ENCODE measurements around the gene GDF11. TPM values are rescaled to one million over a fixed set of nuclear protein-coding genes. Genes with fewer than 3 reads are reported as not detected.
A peak's percentile ranks its signal among the peaks of the same experiment; 100 is the strongest.
"Not testable (repeated sequence)": the region's sequence is repeated elsewhere in the genome, so short reads cannot be mapped to it uniquely, and the experiment has no call there.

The GDF11 gene
- polyA plus RNA-seq, 4 donors = 21.1 to 26.2 (median 23.8) TPM

GRCh38 chr12:55737581-55738122 lies 5.3 kb upstream of the GDF11 start:
- DNase-seq (ENCODE audit: low read depth in 4 of 4, low spot score in 3 of 4) = no peak

DNA sequence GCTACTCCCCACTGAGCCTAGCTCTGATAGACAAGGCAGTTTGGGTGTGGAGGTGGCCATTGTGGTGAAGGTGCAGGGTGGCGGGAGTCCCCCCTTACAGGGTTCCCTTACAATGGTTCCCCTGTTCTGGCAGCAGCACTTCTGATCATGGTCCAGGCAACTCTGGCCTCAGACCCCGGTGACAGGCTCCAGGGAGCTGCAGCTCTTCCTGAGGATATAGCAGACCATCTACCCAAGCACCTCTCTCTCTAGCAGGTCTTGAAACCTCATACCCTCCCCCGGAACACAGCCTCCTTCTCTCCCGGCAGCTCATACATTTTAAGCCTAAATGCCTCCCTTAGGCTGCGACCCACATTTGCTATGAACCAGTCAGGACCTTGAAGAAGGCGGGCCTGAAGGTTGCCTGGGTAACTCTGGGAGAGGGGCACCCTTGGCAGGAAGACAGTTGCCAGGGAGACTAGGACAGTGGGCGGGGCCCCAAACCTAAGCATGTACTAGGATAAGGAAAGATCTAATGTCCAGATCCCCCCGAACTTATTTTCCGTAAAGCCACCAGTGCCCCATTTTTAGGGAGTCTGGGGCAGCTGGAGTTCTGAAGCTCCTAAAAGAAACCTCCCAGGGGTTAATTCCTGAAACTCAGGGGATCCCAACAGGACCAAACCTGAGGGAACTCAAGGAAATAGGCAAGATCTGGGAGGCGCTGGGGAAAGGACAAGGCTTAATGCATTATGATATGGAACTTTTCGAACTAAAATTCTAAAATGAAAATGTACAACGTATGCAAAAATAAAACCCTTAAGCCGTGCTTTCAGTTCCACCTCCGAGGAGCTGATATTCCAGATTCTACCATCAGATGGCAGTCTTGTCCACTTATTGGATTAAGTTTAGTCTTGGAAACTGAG lies 4.5 kb upstream of the GDF11 start:
- peak in 3 of 4 donors; percentile 80 to 87 (median 85) for DNase-seq (ENCODE audit: low read depth in 4 of 4, low spot score in 3 of 4)

GRCh38 chr12:55739025-55739378 lies 3.9 kb upstream of the GDF11 start:
- DNase-seq (ENCODE audit: low read depth in 4 of 4, low spot score in 3 of 4) = no peak

- no peak for DNase-seq (ENCODE audit: low read depth in 4 of 4, low spot score in 3 of 4)
Observed at GRCh38 chr12:55741931-55742680, 816 bp upstream of the GDF11 start.

- no peak for DNase-seq (ENCODE audit: low read depth in 4 of 4, low spot score in 3 of 4)
Observed at GRCh38 chr12:55743406-55744339, 751 bp downstream of the GDF11 start.

- no peak for DNase-seq (ENCODE audit: low read depth in 4 of 4, low spot score in 3 of 4)
Observed at GRCh38 chr12:55744340-55745030, 1.6 kb downstream of the GDF11 start.

GRCh38 chr12:55745361-55746173 lies 2.6 kb downstream of the GDF11 start:
- peak in 2 of 4 donors; percentile 73 to 77 for DNase-seq (ENCODE audit: low read depth in 4 of 4, low spot score in 3 of 4)

GRCh38 chr12:55746174-55746912 lies 3.4 kb downstream of the GDF11 start:
- no peak for DNase-seq (ENCODE audit: low read depth in 4 of 4, low spot score in 3 of 4)

DNA sequence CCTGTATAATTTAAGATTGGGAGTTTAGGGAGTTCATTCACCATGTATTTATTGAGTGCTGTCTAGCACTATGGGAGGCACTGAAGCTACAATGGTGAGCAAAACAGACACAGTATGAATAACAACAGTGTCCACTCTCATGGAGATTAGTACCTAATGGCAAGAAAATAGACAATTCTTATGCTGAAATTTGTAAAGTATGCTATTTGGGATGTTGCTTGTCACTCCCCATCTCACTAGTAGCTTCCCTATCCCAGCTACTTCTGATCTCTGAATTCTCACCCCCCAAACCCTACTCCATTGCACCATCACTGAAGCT lies 4.0 kb downstream of the GDF11 start:
- no peak for DNase-seq (ENCODE audit: low read depth in 4 of 4, low spot score in 3 of 4)

DNA sequence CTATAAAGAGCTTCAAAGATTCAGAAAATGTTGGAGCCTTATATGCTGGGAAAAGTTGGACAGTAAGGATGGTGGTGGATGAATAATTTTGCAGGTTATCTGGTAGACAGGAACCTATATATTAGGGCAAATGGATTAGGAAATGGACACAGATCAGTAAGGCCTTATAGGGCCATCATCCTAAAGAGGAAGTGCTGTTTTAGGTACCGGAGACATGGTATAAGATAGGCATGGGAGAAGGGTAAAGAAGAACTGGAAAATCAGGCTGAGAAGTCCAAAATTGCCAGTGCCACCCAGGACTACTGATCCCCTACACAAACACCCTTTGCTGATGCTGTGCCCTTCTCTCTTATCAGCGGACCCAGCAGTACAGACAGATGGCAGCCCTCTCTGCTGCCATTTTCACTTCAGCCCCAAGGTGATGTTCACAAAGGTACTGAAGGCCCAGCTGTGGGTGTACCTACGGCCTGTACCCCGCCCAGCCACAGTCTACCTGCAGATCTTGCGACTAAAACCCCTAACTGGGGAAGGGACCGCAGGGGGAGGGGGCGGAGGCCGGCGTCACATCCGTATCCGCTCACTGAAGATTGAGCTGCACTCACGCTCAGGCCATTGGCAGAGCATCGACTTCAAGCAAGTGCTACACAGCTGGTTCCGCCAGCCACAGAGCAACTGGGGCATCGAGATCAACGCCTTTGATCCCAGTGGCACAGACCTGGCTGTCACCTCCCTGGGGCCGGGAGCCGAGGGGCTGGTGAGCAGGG lies 5.5 kb downstream of the GDF11 start:
- no peak for DNase-seq (ENCODE audit: low read depth in 4 of 4, low spot score in 3 of 4)

DNA sequence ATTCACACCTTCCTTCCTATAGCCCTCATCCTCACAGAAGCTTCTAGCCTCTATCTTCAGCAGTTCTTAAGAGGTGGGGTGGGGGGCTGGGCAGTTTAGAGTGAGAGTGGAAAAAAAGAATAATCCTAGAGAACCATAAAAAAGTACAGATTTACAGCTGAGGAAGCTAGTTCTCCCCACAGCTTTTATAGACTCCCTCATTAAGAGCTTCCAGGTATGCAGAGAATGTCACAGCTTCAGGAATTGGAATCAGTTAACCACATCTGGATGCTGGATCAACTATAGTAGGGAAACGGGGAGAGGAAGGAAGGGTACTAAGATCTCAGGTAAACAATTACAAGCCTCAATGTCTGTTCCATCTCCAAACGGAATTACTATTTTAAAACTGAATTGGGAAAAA lies 12.3 kb downstream of the GDF11 start:
- no peak for DNase-seq (ENCODE audit: low read depth in 4 of 4, low spot score in 3 of 4)

DNA sequence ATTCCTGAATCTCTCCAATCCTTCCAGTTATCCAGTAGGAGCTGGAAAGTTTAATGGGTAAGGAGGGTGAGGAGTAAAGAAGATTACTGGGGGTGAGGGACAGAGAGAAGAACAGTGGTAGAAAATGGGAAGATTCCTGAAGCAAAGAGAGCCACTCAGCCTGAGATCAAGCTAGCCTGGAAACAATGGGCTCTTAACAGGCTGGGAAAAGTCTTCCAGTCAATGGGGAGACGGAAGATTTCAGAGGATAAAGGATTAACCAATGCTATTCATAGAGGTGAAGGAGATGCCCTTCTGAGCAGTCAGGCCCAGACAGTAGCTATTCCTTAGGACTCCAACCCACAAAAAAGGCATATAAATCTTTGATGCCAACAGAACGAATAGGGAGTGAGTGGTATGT lies 14.8 kb downstream of the GDF11 start:
- no peak for DNase-seq (ENCODE audit: low read depth in 4 of 4, low spot score in 3 of 4)

DNA sequence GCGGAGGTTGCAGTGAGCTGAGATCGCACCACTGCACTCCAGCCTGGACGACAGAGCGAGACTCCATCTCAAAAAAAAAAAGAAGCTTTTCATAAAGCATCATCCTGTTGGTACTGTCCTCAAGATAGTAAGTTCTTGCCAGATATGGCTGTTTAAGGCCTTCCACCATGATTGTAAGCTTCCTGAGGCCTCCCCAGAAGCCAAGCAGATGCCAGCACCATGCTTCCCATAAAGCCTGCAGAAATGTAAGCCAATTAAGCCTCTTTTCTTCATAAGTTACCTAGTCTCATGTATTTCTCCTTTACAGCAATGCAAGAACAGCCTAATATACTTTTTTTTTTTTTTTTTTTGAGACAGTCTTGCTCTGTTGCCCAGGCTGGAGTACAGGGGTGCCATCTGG lies 15.7 kb downstream of the GDF11 start:
- DNase-seq (ENCODE audit: low read depth in 4 of 4, low spot score in 3 of 4) = not testable (repeated sequence)

- no peak for DNase-seq (ENCODE audit: low read depth in 4 of 4, low spot score in 3 of 4)
Observed at GRCh38 chr12:55760663-55761062, 17.7 kb downstream of the GDF11 start.

GRCh38 chr12:55762646-55763045 lies 19.7 kb downstream of the GDF11 start:
- DNase-seq (ENCODE audit: low read depth in 4 of 4, low spot score in 3 of 4) = no peak

DNA sequence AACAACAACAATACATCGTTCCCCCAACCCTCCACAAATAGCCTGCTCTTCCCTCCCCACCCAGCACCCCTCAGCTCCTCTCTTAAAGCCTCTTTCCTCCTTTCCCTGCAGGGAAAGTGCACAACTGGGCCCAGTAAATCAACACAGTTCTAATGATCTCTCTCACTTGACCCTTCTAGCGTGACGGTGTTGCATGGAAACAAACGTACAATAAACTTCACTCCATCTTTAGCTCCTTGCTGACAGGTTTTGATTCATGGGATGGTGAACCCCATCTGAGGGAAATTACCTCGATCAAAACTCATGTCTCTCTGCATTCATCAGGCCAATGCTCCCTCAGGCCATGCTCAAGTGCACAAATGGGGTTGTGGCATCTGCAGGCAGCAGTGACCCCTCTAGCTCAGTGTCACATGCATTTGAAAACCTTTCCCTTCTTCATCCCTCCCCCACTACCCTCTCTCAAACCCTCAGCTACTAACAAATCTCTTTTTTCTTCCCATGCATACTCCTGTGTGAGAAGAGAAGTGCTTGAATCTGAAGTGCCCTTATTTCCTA lies 22.9 kb downstream of the GDF11 start:
- DNase-seq (ENCODE audit: low read depth in 4 of 4, low spot score in 3 of 4) = no peak

DNA sequence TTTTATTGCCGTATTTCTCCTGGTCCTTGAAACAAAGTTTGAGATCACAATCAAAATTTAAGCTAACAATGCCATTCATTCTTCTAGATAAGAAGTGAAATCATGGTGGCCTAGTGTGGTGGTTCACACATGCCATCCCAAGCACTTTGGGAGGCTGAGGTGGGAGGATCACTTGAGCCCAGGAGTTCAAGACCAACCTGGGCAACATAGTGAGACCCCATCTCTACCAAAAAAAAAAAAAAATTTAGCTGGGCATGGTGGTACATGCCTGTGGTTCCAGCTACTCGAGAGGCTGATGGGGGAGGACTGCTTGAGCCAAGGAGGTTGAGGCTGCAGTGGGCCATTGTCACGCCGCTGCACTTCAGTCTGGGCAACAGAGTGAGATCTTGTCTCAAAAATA lies 24.2 kb downstream of the GDF11 start:
- DNase-seq (ENCODE audit: low read depth in 4 of 4, low spot score in 3 of 4) = no peak

GRCh38 chr12:55771736-55772135 lies 28.8 kb downstream of the GDF11 start:
- DNase-seq (ENCODE audit: low read depth in 4 of 4, low spot score in 3 of 4) = no peak
